ENCODE measurements around the gene MAGEA4. TPM values are rescaled to one million over a fixed set of nuclear protein-coding genes. Genes with fewer than 3 reads are reported as not detected.
"Not testable (repeated sequence)": the region's sequence is repeated elsewhere in the genome, so short reads cannot be mapped to it uniquely, and the experiment has no call there.

The MAGEA4 gene
- total RNA-seq, 1 donor from 2014 or later, result not detected

DNA sequence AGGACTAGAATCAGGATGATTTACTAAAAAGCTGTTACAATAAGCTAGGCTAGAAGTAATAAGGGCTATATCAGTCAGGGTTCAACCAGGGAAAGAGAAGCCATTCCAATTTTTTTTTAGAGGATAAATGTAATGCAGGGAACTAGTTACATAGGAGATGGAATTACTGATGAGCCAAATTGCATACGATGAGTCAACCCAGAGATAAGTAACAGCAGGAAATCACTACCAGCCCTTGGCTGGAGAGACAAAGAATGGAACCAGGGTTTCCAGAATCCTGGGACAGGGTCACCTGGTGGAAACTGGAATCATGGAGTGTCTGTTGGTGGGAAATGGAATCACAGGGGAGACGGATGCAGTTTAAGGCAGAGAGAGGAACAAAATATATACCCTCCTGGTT lies 13.1 kb upstream of the MAGEA4 start:
- Mint-ChIP-seq H3K4me3 (no peak overlapping the region), H3K36me3 (no peaks in the 10 kb centered on the region), H3K4me1 (ENCODE audit: unreplicated experiment) (no peaks in the 10 kb centered on the region), H3K27me3 (no peaks in the 10 kb centered on the region), H3K9me3 (no peaks in the 10 kb centered on the region), H3K27ac (no peak overlapping the region)
- TF ChIP-seq CTCF (conservative IDR thresholded peaks at IDR 0.05), result no peak
- DNase-seq (ENCODE audit: extremely low spot score, unreplicated experiment), result no peak

GRCh38 chrX:151901826-151902225 lies 10.9 kb upstream of the MAGEA4 start:
- no peak for DNase-seq (ENCODE audit: extremely low spot score, unreplicated experiment)
- Mint-ChIP-seq H3K4me1 (ENCODE audit: unreplicated experiment) (no peaks in the 10 kb centered on the region), H3K36me3 (no peaks in the 10 kb centered on the region), H3K4me3 (no peak overlapping the region), H3K9me3 (no peaks in the 10 kb centered on the region), H3K27me3 (no peaks in the 10 kb centered on the region), H3K27ac (no peak overlapping the region)
- TF ChIP-seq CTCF (conservative IDR thresholded peaks at IDR 0.05), result no peak

GRCh38 chrX:151902813-151903591 lies 9.7 kb upstream of the MAGEA4 start:
- DNase-seq (ENCODE audit: extremely low spot score, unreplicated experiment), result no peak
- no peak for TF ChIP-seq CTCF (conservative IDR thresholded peaks at IDR 0.05)
- no peaks in the 10 kb centered on the region for H3K27me3 Mint-ChIP-seq
- no peaks in the 10 kb centered on the region for H3K4me1 Mint-ChIP-seq (ENCODE audit: unreplicated experiment)
- no peaks in the 10 kb centered on the region for H3K36me3 Mint-ChIP-seq
- no peak overlapping the region for H3K27ac Mint-ChIP-seq
- no peak overlapping the region for H3K4me3 Mint-ChIP-seq
- H3K9me3 Mint-ChIP-seq, result no peaks in the 10 kb centered on the region

DNA sequence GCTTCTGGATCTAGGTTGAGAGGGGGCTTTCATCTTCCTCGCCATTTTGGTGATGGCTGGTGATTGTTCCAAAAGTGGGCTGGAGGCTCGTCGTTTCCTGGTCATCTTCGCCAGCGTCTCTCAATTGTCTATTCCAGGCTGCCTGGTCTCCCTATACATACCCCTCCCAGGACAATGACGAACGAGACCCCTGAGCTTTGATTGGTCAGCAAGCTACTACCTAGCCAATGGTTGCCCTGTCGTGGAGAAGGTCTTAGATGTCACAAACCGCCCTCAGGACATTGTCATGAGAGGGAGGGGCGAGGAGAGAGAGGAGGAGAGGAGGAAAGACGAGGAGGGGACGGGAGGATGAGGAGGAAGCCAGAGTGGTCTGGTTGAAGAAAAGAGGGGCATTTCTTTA lies 7.7 kb upstream of the MAGEA4 start:
- TF ChIP-seq CTCF (conservative IDR thresholded peaks at IDR 0.05), result no peak
- Mint-ChIP-seq H3K4me3 (no peak overlapping the region), H3K4me1 (ENCODE audit: unreplicated experiment) (no peaks in the 10 kb centered on the region), H3K27me3 (no peaks in the 10 kb centered on the region), H3K9me3 (no peaks in the 10 kb centered on the region), H3K27ac (no peak overlapping the region), H3K36me3 (no peaks in the 10 kb centered on the region)
- no peak for DNase-seq (ENCODE audit: extremely low spot score, unreplicated experiment)

- Mint-ChIP-seq H3K36me3 (no peaks in the 10 kb centered on the region), H3K4me3 (no peak overlapping the region), H3K4me1 (ENCODE audit: unreplicated experiment) (no peaks in the 10 kb centered on the region), H3K27me3 (no peaks in the 10 kb centered on the region), H3K27ac (no peak overlapping the region), H3K9me3 (no peaks in the 10 kb centered on the region)
- no peak for DNase-seq (ENCODE audit: extremely low spot score, unreplicated experiment)
- no peak for TF ChIP-seq CTCF (conservative IDR thresholded peaks at IDR 0.05)
Measured at GRCh38 chrX:151912221-151912620, 468 bp upstream of the MAGEA4 start.

DNA sequence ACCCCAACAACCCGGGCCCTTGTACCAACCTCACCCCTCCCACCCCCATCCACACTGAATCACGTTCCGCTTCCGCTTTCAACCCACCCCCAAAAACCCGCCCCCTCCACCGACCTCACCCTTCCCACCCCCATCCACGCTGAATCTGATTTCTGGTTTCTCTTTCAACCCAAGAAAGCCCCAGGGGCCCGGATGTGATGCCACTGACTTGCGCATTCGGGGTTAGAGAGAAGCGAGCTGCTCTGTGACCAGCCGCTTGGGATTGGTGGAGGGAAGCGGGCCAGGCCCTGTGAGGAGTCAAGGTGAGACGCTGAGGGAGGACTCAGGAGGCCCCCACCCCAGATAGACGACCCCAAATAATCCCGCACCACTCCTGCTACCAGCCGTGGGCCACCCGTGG lies 6.0 kb downstream of the MAGEA4 start:
- not testable (repeated sequence) for H3K36me3 Mint-ChIP-seq; H3K4me1 Mint-ChIP-seq (ENCODE audit: unreplicated experiment); H3K27me3 Mint-ChIP-seq; H3K4me3 Mint-ChIP-seq; DNase-seq (ENCODE audit: extremely low spot score, unreplicated experiment); H3K9me3 Mint-ChIP-seq; H3K27ac Mint-ChIP-seq

Data from type B pancreatic cell (in vitro differentiated cells).